H9 (cell line): Measurements from ENCODE around the gene C19orf73. TPM values are rescaled to one million over a fixed set of nuclear protein-coding genes. Genes with fewer than 3 reads are reported as not detected.

Source experiments
- DNase-seq: peaks from one replicate; pipeline ENCODE4 v3.0.0-alpha.2; 2017
- H2AFZ ChIP-seq: one replicate; pipeline ENCODE4 v1.6.1; 2013; ENCODE audit warnings: mild to moderate bottlenecking, low read length, control low read depth, moderate library complexity
- H2AK5ac ChIP-seq: 2 replicates; pipeline ENCODE4 v1.6.1; 2013; ENCODE audit warnings: low read length, control low read depth, mixed read lengths; ENCODE audit not compliant: insufficient read length
- H2BK120ac ChIP-seq: one replicate; pipeline ENCODE4 v1.6.1; 2013; ENCODE audit warnings: low read depth, mild to moderate bottlenecking, low read length, control low read depth, inconsistent platforms; ENCODE audit not compliant: poor library complexity, severe bottlenecking
- H2BK12ac ChIP-seq: 2 replicates; pipeline ENCODE4 v1.6.1; 2013; ENCODE audit warnings: low read length, control low read depth, mixed read lengths, low read depth; ENCODE audit not compliant: insufficient read length
- H2BK15ac ChIP-seq: 2 replicates; pipeline ENCODE4 v1.6.1; 2013; ENCODE audit warnings: low read depth, low read length, control low read depth
- H2BK20ac ChIP-seq: one replicate; pipeline ENCODE4 v1.6.1; 2013; ENCODE audit warnings: low read depth, mild to moderate bottlenecking, low read length, control low read depth, inconsistent platforms; ENCODE audit not compliant: poor library complexity, severe bottlenecking
- H2BK5ac ChIP-seq: 2 replicates; pipeline ENCODE4 v1.6.1; 2013; ENCODE audit warnings: low read length, control low read depth, mixed read lengths; ENCODE audit not compliant: insufficient read length
- H3K14ac ChIP-seq: 2 replicates; pipeline ENCODE4 v1.6.1; 2013; ENCODE audit warnings: low read length, control low read depth; ENCODE audit not compliant: insufficient read depth
- H3K18ac ChIP-seq: 2 replicates; pipeline ENCODE4 v1.6.1; 2013; ENCODE audit warnings: low read depth, mild to moderate bottlenecking, mixed read lengths, low read length, control low read depth; ENCODE audit not compliant: insufficient read length
- H3K23ac ChIP-seq: 2 replicates; pipeline ENCODE4 v1.6.1; 2013; ENCODE audit warnings: low read length, control low read depth, mixed read lengths, low read depth; ENCODE audit not compliant: insufficient read length
- H3K23me2 ChIP-seq: 2 replicates; pipeline ENCODE4 v1.6.1; 2013; ENCODE audit warnings: low read depth, mild to moderate bottlenecking, mixed read lengths, low read length, control low read depth; ENCODE audit not compliant: insufficient read length, poor library complexity, severe bottlenecking
- H3K27ac ChIP-seq: 2 replicates; pipeline ENCODE4 v1.5.1; 2013; ENCODE audit warnings: low read length, control low read depth, mixed read lengths, low read depth; ENCODE audit not compliant: insufficient read length
- H3K27me3 ChIP-seq: 2 replicates; pipeline ENCODE4 v1.6.1; 2013; ENCODE audit warnings: low read length, control low read depth, inconsistent platforms; ENCODE audit not compliant: insufficient read depth
- H3K4ac ChIP-seq: 2 replicates; pipeline ENCODE4 v1.6.1; 2013; ENCODE audit warnings: low read depth, mild to moderate bottlenecking, control low read depth, inconsistent platforms, low read length, moderate library complexity
- H3K4me1 ChIP-seq: 2 replicates; pipeline ENCODE4 v1.6.1; 2013; ENCODE audit warnings: low read length, control low read depth, inconsistent platforms; ENCODE audit not compliant: insufficient read depth
- H3K4me2 ChIP-seq: 2 replicates; pipeline ENCODE4 v1.6.1; 2013; ENCODE audit warnings: low read length, control low read depth, mixed read lengths; ENCODE audit not compliant: insufficient read length, insufficient read depth
- H3K56ac ChIP-seq: 2 replicates; pipeline ENCODE4 v1.6.1; 2013; ENCODE audit warnings: low read depth, mild to moderate bottlenecking, mixed read lengths, low read length, control low read depth; ENCODE audit not compliant: insufficient read length
- H3K79me1 ChIP-seq: 2 replicates; pipeline ENCODE4 v1.6.1; 2013; ENCODE audit warnings: low read depth, mild to moderate bottlenecking, moderate library complexity, low read length, control low read depth, inconsistent platforms; ENCODE audit not compliant: insufficient read depth, poor library complexity, severe bottlenecking
- H3K79me2 ChIP-seq: 2 replicates; pipeline ENCODE4 v1.6.1; 2013; ENCODE audit warnings: low read length, control low read depth, inconsistent platforms; ENCODE audit not compliant: insufficient read depth
- H3K9ac ChIP-seq: 2 replicates; pipeline ENCODE4 v1.6.1; 2013; ENCODE audit warnings: low read length, control low read depth, mixed read lengths; ENCODE audit not compliant: insufficient read length; ENCODE audit errors: extremely low read depth
- H3K9me3 ChIP-seq: one replicate; pipeline ENCODE4 v1.6.1; 2013; ENCODE audit warnings: low read depth, low read length, inconsistent platforms; ENCODE audit not compliant: control insufficient read depth
- H3T11ph ChIP-seq: one replicate; pipeline ENCODE4 v1.6.1; 2013; ENCODE audit warnings: mild to moderate bottlenecking, low read length, control low read depth, inconsistent platforms
- H4K20me1 ChIP-seq: one replicate; pipeline ENCODE4 v1.6.1; 2013; ENCODE audit not compliant: control insufficient read depth, insufficient read length, insufficient read depth
- H4K5ac ChIP-seq: 2 replicates; pipeline ENCODE4 v1.6.1; 2013; ENCODE audit warnings: low read depth, mild to moderate bottlenecking, mixed read lengths, low read length, control low read depth; ENCODE audit not compliant: insufficient read length
- H4K8ac ChIP-seq: replicated peaks from 2 replicates; pipeline ENCODE4 v1.6.1; 2013; ENCODE audit warnings: low read length, control low read depth, mixed read lengths, low read depth; ENCODE audit not compliant: insufficient read length
- H4K91ac ChIP-seq: 2 replicates; pipeline ENCODE4 v1.6.1; 2013; ENCODE audit warnings: low read depth, mild to moderate bottlenecking, moderate library complexity, mixed read lengths, low read length, control low read depth; ENCODE audit not compliant: insufficient read length
- H3K27ac Mint-ChIP-seq, 3 experiments: 2 replicates in 2 of 3; 3 replicates in 1 of 3; pipeline ENCODE4 v1.8.0; 2020 to 2021; ENCODE audit warnings: mixed read lengths in 3 of 3, mild to moderate bottlenecking in 1 of 3, moderate library complexity in 1 of 3
- H3K27me3 Mint-ChIP-seq: 2 replicates; pipeline ENCODE4 v1.8.0; 2021; ENCODE audit warnings: low read depth, mild to moderate bottlenecking, moderate library complexity, mixed read lengths
- H3K36me3 Mint-ChIP-seq, 3 experiments: 2 replicates in 2 of 3; 3 replicates in 1 of 3; pipeline ENCODE4 v1.8.0; 2020 to 2021; ENCODE audit warnings: low read depth in 3 of 3, mixed read lengths in 3 of 3; ENCODE audit not compliant: insufficient read depth in 1 of 3
- H3K4me1 Mint-ChIP-seq, 2 experiments: 2 replicates each; pipeline ENCODE4 v1.8.0; 2020; ENCODE audit warnings: mixed read lengths in 2 of 2
- H3K4me3 Mint-ChIP-seq, 2 experiments: 2 replicates in 1 of 2; 3 replicates in 1 of 2; pipeline ENCODE4 v1.8.0; 2020 to 2021; ENCODE audit warnings: mild to moderate bottlenecking in 2 of 2, mixed read lengths in 2 of 2, moderate library complexity in 1 of 2
- H3K9me3 Mint-ChIP-seq, 2 experiments: 2 replicates in 1 of 2; 3 replicates in 1 of 2; pipeline ENCODE4 v1.8.0; 2020; ENCODE audit warnings: mild to moderate bottlenecking in 2 of 2, mixed read lengths in 2 of 2, moderate library complexity in 1 of 2
- CTCF ChIP-seq: fragments of 200-600 bp; sonication (generic); conservative IDR thresholded peaks from 3 replicates; pipeline ENCODE4 v1.8.0; 2021; ENCODE audit warnings: antibody characterized with exemption, mild to moderate bottlenecking
- WGBS: extraction: QIAGEN DNeasy Blood & Tissue Kit; methylation state at CpG from one replicate; pipeline ENCODE4 v1.1.7; 2013; ENCODE audit warnings: missing lambda C conversion rate, low lambda C conversion rate, mixed read lengths; ENCODE audit not compliant: insufficient read length; ENCODE audit errors: extremely low coverage; 5-methylcytosine and 5-hydroxymethylcytosine counted together
- total RNA-seq: library from RNA; stranded (reverse); gene quantifications from 2 replicates; pipeline ENCODE4 v1.2.1, GENCODE V29; 2021

The C19orf73 gene
- total RNA-seq, 1 experiment from 2014 or later = 1.1 TPM

GRCh38 chr19:49136771-49137171 lies 17.8 kb upstream of the C19orf73 start:
- peaks cover 20 to 40% of the 10 kb centered on the region in 2 experiments for H3K4me1 Mint-ChIP-seq
- H3K4ac ChIP-seq = no peak overlapping the region
- H3K9me3 ChIP-seq = no peaks in the 10 kb centered on the region
- no peak overlapping the region for H3K14ac ChIP-seq
- no peak overlapping the region for H4K8ac ChIP-seq
- H3K36me3 Mint-ChIP-seq = peaks cover 34 to 42% (median 39%) of the 10 kb centered on the region in 3 experiments
- no peaks in the 10 kb centered on the region for H3K79me1 ChIP-seq
- no peak overlapping the region for H3K18ac ChIP-seq
- H2BK5ac ChIP-seq = no peak overlapping the region
- no peaks in the 10 kb centered on the region for H4K20me1 ChIP-seq
- no peak overlapping the region for H4K5ac ChIP-seq
- no peaks in the 10 kb centered on the region; the same call in 1 of the 2 replicates for H3K4me1 ChIP-seq
- H3K4me3 Mint-ChIP-seq = no peak overlapping the region
- TF ChIP-seq CTCF = no peak
- no peak overlapping the region for H3K23ac ChIP-seq
- H3K9ac ChIP-seq = no peak overlapping the region
- no peaks in the 10 kb centered on the region for H3K27me3 ChIP-seq
- H2BK15ac ChIP-seq = no peak overlapping the region
- WGBS = no CpG with 5 or more reads among the region's 10 CpGs
- no peak overlapping the region for H2AFZ ChIP-seq
- H2BK20ac ChIP-seq = no peak overlapping the region
- H3K27ac Mint-ChIP-seq = no peak overlapping the region
- DNase-seq = no peak
- no peaks in the 10 kb centered on the region for H3K79me2 ChIP-seq
- H3T11ph ChIP-seq = no peak overlapping the region
- no peak overlapping the region for H2AK5ac ChIP-seq
- H3K56ac ChIP-seq = no peak overlapping the region
- no peak overlapping the region for H3K4me2 ChIP-seq
- no peak overlapping the region for H2BK120ac ChIP-seq
- H3K9me3 Mint-ChIP-seq = peaks cover 0 to 3% of the 10 kb centered on the region in 2 experiments; a peak in 1 of 5 replicates
- peaks cover 3% of the 10 kb centered on the region for H3K23me2 ChIP-seq
- no peak overlapping the region for H3K27ac ChIP-seq
- no peak overlapping the region for H2BK12ac ChIP-seq
- no peak overlapping the region for H4K91ac ChIP-seq
- H3K27me3 Mint-ChIP-seq = peaks cover 3% of the 10 kb centered on the region
